H1 (cell line): ENCODE data around the gene MISFA. TPM values are rescaled to one million over a fixed set of nuclear protein-coding genes. Genes with fewer than 3 reads are reported as not detected.

Source experiments
- CREB1 ChIP-seq: IDR thresholded peaks from 2 replicates; pipeline ENCODE4 v1.6.1; 2012; ENCODE audit warnings: inconsistent platforms
- HDAC2 ChIP-seq, 2 experiments: fragments of 300-600 bp in 1 of 2; sonication (generic) in 1 of 2; IDR thresholded peaks; 2 replicates each; pipeline ENCODE4 v1.6.1; 2011 to 2012; ENCODE audit warnings: low read depth in 2 of 2, low read length in 2 of 2, mild to moderate bottlenecking in 2 of 2, moderate library complexity in 2 of 2, borderline replicate concordance in 1 of 2, inconsistent platforms in 1 of 2
- RAD21 ChIP-seq, 2 experiments: IDR thresholded peaks in 1 of 2; conservative IDR thresholded peaks in 1 of 2; 2 replicates each; pipeline ENCODE4 v1.6.1; 2011; ENCODE audit warnings: low read depth in 2 of 2, low read length in 2 of 2, improper control_type of control experiment in 1 of 2, inconsistent platforms in 1 of 2, mild to moderate bottlenecking in 1 of 2, moderate library complexity in 1 of 2
- TAF1 ChIP-seq: IDR thresholded peaks from 2 replicates; pipeline ENCODE4 v1.6.1; 2011; ENCODE audit warnings: mild to moderate bottlenecking, low read depth, low read length
- YY1 ChIP-seq: IDR thresholded peaks from 2 replicates; pipeline ENCODE4 v1.6.1; 2011; ENCODE audit warnings: low read depth, mild to moderate bottlenecking, low read length
- polyA plus RNA-seq, 7 experiments: library from polyadenylated mRNA; depleted of rRNA in 3 of 7; stranded (reverse) in 5 of 7; unstranded in 2 of 7; fragments of >200 nt in 5 of 7; fragments of 200-250 nt in 2 of 7; gene quantifications; 1 replicate in 5 of 7; 2 replicates in 1 of 7; 4 replicates in 1 of 7; pipeline versions ENCODE4 v1.2.1 to v1.2.3, GENCODE V29; 2011 to 2013; ENCODE audit warnings: missing spikeins in 2 of 7, mixed read lengths in 2 of 7
- total RNA-seq: library from RNA; stranded (reverse); fragmentation: NEBNext Ultra II Directional; extraction: Animal tissue kit (Norgen Biotek cat#: 25700); gene quantifications from 2 replicates; pipeline ENCODE4 v1.2.1, GENCODE V29; 2021

Gene MISFA
- total and polyA plus RNA-seq, 2 of the 8 experiments (the other 6 are each of a cell fraction or from before 2014, with no cell fraction given), result 0.51 to 3.8 TPM

DNA sequence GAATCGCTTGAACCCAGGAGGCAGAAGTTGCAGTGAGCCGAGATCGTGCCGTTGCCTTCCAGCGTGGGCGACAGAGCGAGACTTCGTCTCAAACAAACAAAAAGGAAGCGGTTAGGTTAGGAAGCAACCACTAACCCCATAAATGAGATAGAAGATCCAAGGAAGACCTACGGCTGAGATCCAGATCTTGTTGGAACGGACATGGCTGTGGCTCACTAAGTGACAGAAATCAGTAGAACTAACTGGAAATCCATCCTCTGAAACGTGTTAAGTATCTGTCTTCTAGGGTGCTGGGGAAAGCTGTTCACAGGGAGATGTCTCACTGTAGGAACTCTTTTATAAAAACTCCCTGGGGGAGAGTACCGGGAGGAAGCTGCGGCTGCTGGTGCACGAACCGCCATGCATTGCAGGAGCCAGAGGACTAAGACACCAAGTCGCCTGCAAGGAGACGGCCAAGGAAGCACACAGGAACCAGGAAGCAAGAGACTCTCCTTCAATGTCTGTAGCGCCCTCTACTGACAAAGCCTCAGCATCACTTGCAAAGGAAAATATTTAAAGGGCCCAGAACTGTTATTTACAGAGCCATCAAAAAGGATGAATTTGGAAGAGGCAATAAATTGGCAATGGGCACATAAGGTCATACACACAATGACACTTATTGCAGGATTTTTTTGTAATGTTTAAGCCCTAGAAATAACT is 51.4 kb downstream of the MISFA start (continued):
- peak; percentile 67 for TF ChIP-seq TAF1
- TF ChIP-seq CREB1, result no peak
- TF ChIP-seq YY1, result peak; percentile 57; the same call in 1 of the 2 replicates
- TF ChIP-seq RAD21 (IDR thresholded peaks at IDR 0.05 in 1 of 2, conservative IDR thresholded peaks at IDR 0.05 in 1 of 2; ENCODE audit: low read depth in 2 of 2, low read length in 2 of 2), result peak; percentile 84 to 87
- no peak for TF ChIP-seq HDAC2 (IDR thresholded peaks at IDR 0.05; ENCODE audit: borderline replicate concordance in 1 of 2, low read depth in 2 of 2, low read length in 2 of 2)

Other genes with a start within 250 kb of the MISFA start
- gene LDHA, start 205.2 kb upstream of the MISFA start, total RNA-seq, result 480 and 486 TPM in 2 replicates
- 241 and 443 TPM in 2 replicates for gene LDHA, start 205.2 kb upstream of the MISFA start, polyA plus RNA-seq (2011; rRNA removed)
- 0.88 and 0.96 TPM in 2 replicates for gene LDHC, start 187.5 kb upstream of the MISFA start, total RNA-seq
- gene LDHC, start 187.5 kb upstream of the MISFA start, polyA plus RNA-seq (2011; rRNA removed), result 0.39 and 1.2 TPM in 2 replicates
- not detected in 2 replicates for gene LDHAL6A, start 143.9 kb upstream of the MISFA start, total RNA-seq
- not detected in 2 replicates for gene LDHAL6A, start 143.9 kb upstream of the MISFA start, polyA plus RNA-seq (2011; rRNA removed)
- 50.8 and 58.2 TPM in 2 replicates for gene TSG101, start 72.8 kb upstream of the MISFA start, total RNA-seq
- gene TSG101, start 72.8 kb upstream of the MISFA start, polyA plus RNA-seq (2011; rRNA removed), result 138 and 151 TPM in 2 replicates
- 6.0 and 7.3 TPM in 2 replicates for gene UEVLD, start 11.1 kb upstream of the MISFA start, total RNA-seq
- gene UEVLD, start 11.1 kb upstream of the MISFA start, polyA plus RNA-seq (2011; rRNA removed), result 3.6 and 4.1 TPM in 2 replicates
- 17.1 and 17.6 TPM in 2 replicates for gene SPTY2D1, start 34.6 kb downstream of the MISFA start, total RNA-seq
- gene SPTY2D1, start 34.6 kb downstream of the MISFA start, polyA plus RNA-seq (2011; rRNA removed), result 4.9 and 6.0 TPM in 2 replicates
- 1.7 and 2.0 TPM in 2 replicates for gene TMEM86A, start 99.0 kb downstream of the MISFA start, total RNA-seq
- gene TMEM86A, start 99.0 kb downstream of the MISFA start, polyA plus RNA-seq (2011; rRNA removed), result 1.5 and 2.4 TPM in 2 replicates
- not detected in 2 replicates for gene IGSF22, start 126.4 kb downstream of the MISFA start, total RNA-seq
- 0.06 and 0.14 TPM in 2 replicates for gene IGSF22, start 126.4 kb downstream of the MISFA start, polyA plus RNA-seq (2011; rRNA removed)
- 6.8 and 8.4 TPM in 2 replicates for gene PTPN5, start 192.0 kb downstream of the MISFA start, total RNA-seq
- gene PTPN5, start 192.0 kb downstream of the MISFA start, polyA plus RNA-seq (2011; rRNA removed), result 12.9 and 18.9 TPM in 2 replicates